ENCODE measurements around the gene AUNIP.
A peak's percentile ranks its signal among the peaks of the same experiment; 100 is the strongest.

The AUNIP gene

GRCh38 chr1:25858906-25859789 lies at the start of gene AUNIP:
Gene AUNIP, minus strand, starts transcription at chr1:25859457. Its CDS starts 100 bp downstream, at chr1:25859357.
- ATAC-seq (peak; percentile 94), DNase-seq (ENCODE audit: low spot score in 2 of 2) (peak; percentile 92 to 95)
- no peaks in the 10 kb centered on the region for H3K9me3 Mint-ChIP-seq
- H3K36me3 Mint-ChIP-seq: peaks cover 6% of the 10 kb centered on the region
- H3K4me3 Mint-ChIP-seq: peak within 1 kb of the TSS; percentile 89
- H3K27ac Mint-ChIP-seq: peak within 1 kb of the TSS; percentile 86
- peaks cover 16% of the 10 kb centered on the region for H3K4me1 Mint-ChIP-seq

GRCh38 chr1:25909040-25909439 lies 49.8 kb upstream of the AUNIP start:
- Mint-ChIP-seq H3K9me3 (no peaks in the 10 kb centered on the region), H3K27ac (no peak overlapping the region), H3K4me1 (peaks cover 22% of the 10 kb centered on the region), H3K36me3 (peaks cover 30% of the 10 kb centered on the region), H3K4me3 (no peak overlapping the region)
- DNase-seq (ENCODE audit: low spot score in 2 of 2): no peak
- no peak for ATAC-seq

GRCh38 chr1:25908161-25908560 lies 48.9 kb upstream of the AUNIP start:
- Mint-ChIP-seq H3K36me3 (peaks cover 38% of the 10 kb centered on the region), H3K9me3 (no peaks in the 10 kb centered on the region), H3K4me3 (no peak overlapping the region), H3K4me1 (peaks cover 22% of the 10 kb centered on the region), H3K27ac (no peak overlapping the region)
- DNase-seq (ENCODE audit: low spot score in 2 of 2): no peak
- no peak for ATAC-seq

- ATAC-seq (no peak), DNase-seq (ENCODE audit: low spot score in 2 of 2) (no peak)
- Mint-ChIP-seq H3K36me3 (peaks cover 44% of the 10 kb centered on the region), H3K9me3 (no peaks in the 10 kb centered on the region), H3K4me1 (peaks cover 22% of the 10 kb centered on the region), H3K4me3 (peak overlapping the region; percentile 86), H3K27ac (no peak overlapping the region)
Measured at GRCh38 chr1:25907601-25908000, 48.3 kb upstream of the AUNIP start.

- no peaks in the 10 kb centered on the region for H3K9me3 Mint-ChIP-seq
- ATAC-seq: peak; percentile 1
- peak overlapping the region; percentile 91 for H3K27ac Mint-ChIP-seq
- H3K36me3 Mint-ChIP-seq: peaks cover 52% of the 10 kb centered on the region
- H3K4me1 Mint-ChIP-seq: peaks cover 22% of the 10 kb centered on the region
- DNase-seq (ENCODE audit: low spot score in 2 of 2): no peak
- peak overlapping the region; percentile 86 for H3K4me3 Mint-ChIP-seq
Measured at GRCh38 chr1:25906644-25907300, 47.5 kb upstream of the AUNIP start.

- DNase-seq (ENCODE audit: low spot score in 2 of 2) (peak; percentile 59 to 89), ATAC-seq (peak; percentile 81)
- Mint-ChIP-seq H3K4me1 (peaks cover 22% of the 10 kb centered on the region), H3K27ac (peak within 1 kb of the TSS; percentile 91), H3K4me3 (peak within 1 kb of the TSS; percentile 86), H3K36me3 (peaks cover 60% of the 10 kb centered on the region), H3K9me3 (no peaks in the 10 kb centered on the region)
Measured at GRCh38 chr1:25905680-25906643, 46.7 kb upstream of the AUNIP start, which contains the start of gene STMN1. Gene STMN1, minus strand, starts transcription at chr1:25906419. Its CDS starts 1,743 bp downstream, at chr1:25904676.

- Mint-ChIP-seq H3K4me1 (peaks cover 22% of the 10 kb centered on the region), H3K36me3 (peaks cover 69% of the 10 kb centered on the region), H3K9me3 (no peaks in the 10 kb centered on the region), H3K4me3 (peak overlapping the region; percentile 86), H3K27ac (peak overlapping the region; percentile 91)
- ATAC-seq: peak; percentile 89
- DNase-seq (ENCODE audit: low spot score in 2 of 2): peak; percentile 78 to 94
Measured at GRCh38 chr1:25904943-25905679, 45.9 kb upstream of the AUNIP start.

- no peak for ATAC-seq
- Mint-ChIP-seq H3K4me1 (peaks cover 22% of the 10 kb centered on the region), H3K27ac (peak overlapping the region; percentile 91), H3K9me3 (no peaks in the 10 kb centered on the region), H3K4me3 (peak overlapping the region; percentile 86), H3K36me3 (peaks cover 80% of the 10 kb centered on the region)
- DNase-seq (ENCODE audit: low spot score in 2 of 2): no peak
Measured at GRCh38 chr1:25903986-25904385, 44.7 kb upstream of the AUNIP start.

GRCh38 chr1:25902462-25902861 lies 43.2 kb upstream of the AUNIP start:
- Mint-ChIP-seq H3K9me3 (no peaks in the 10 kb centered on the region), H3K27ac (no peak overlapping the region), H3K4me3 (no peak overlapping the region), H3K36me3 (peaks cover 92% of the 10 kb centered on the region), H3K4me1 (peaks cover 21% of the 10 kb centered on the region)
- ATAC-seq (no peak), DNase-seq (ENCODE audit: low spot score in 2 of 2) (no peak)

- peaks cover 79% of the 10 kb centered on the region for H3K36me3 Mint-ChIP-seq
- H3K4me3 Mint-ChIP-seq: no peak overlapping the region
- DNase-seq (ENCODE audit: low spot score in 2 of 2) (no peak), ATAC-seq (no peak)
- peaks cover 10% of the 10 kb centered on the region for H3K4me1 Mint-ChIP-seq
- no peaks in the 10 kb centered on the region for H3K9me3 Mint-ChIP-seq
- H3K27ac Mint-ChIP-seq: no peak overlapping the region
Measured at GRCh38 chr1:25900219-25900618, 41.0 kb upstream of the AUNIP start.

- no peak overlapping the region for H3K27ac Mint-ChIP-seq
- ATAC-seq (no peak), DNase-seq (ENCODE audit: low spot score in 2 of 2) (no peak)
- peaks cover 6% of the 10 kb centered on the region for H3K4me1 Mint-ChIP-seq
- H3K4me3 Mint-ChIP-seq: no peak overlapping the region
- H3K36me3 Mint-ChIP-seq: peaks cover 77% of the 10 kb centered on the region
- H3K9me3 Mint-ChIP-seq: no peaks in the 10 kb centered on the region
Measured at GRCh38 chr1:25899792-25900191, 40.5 kb upstream of the AUNIP start.

GRCh38 chr1:25898223-25899015 lies 39.2 kb upstream of the AUNIP start:
- DNase-seq (ENCODE audit: low spot score in 2 of 2): no peak
- ATAC-seq: no peak
- H3K27ac Mint-ChIP-seq: peak overlapping the region; percentile 48
- H3K36me3 Mint-ChIP-seq: peaks cover 63% of the 10 kb centered on the region
- no peaks in the 10 kb centered on the region for H3K9me3 Mint-ChIP-seq
- no peak overlapping the region for H3K4me3 Mint-ChIP-seq
- H3K4me1 Mint-ChIP-seq: no peaks in the 10 kb centered on the region

GRCh38 chr1:25897754-25898153 lies 38.5 kb upstream of the AUNIP start:
- H3K27ac Mint-ChIP-seq: peak overlapping the region; percentile 48
- DNase-seq (ENCODE audit: low spot score in 2 of 2) (no peak), ATAC-seq (no peak)
- H3K4me1 Mint-ChIP-seq: no peaks in the 10 kb centered on the region
- peaks cover 57% of the 10 kb centered on the region for H3K36me3 Mint-ChIP-seq
- no peaks in the 10 kb centered on the region for H3K9me3 Mint-ChIP-seq
- no peak overlapping the region for H3K4me3 Mint-ChIP-seq

GRCh38 chr1:25896266-25896665 lies 37.0 kb upstream of the AUNIP start:
- H3K4me3 Mint-ChIP-seq: no peak overlapping the region
- DNase-seq (ENCODE audit: low spot score in 2 of 2): no peak
- H3K4me1 Mint-ChIP-seq: peaks cover 6% of the 10 kb centered on the region
- H3K9me3 Mint-ChIP-seq: no peaks in the 10 kb centered on the region
- no peak for ATAC-seq
- peaks cover 42% of the 10 kb centered on the region for H3K36me3 Mint-ChIP-seq
- H3K27ac Mint-ChIP-seq: peak overlapping the region; percentile 54
